C4-2B (cell line): ENCODE data around the gene RAB26.

Source experiments
- ZFX ChIP-seq: fragments of 450-650 bp; IDR thresholded peaks from 2 replicates; pipeline ENCODE4 v1.6.1; 2017
- TF ChIP-seq, protein P1 (sequence below): fragments of 450-650 bp; conservative IDR thresholded peaks from 2 replicates; pipeline ENCODE4 v1.5.1; 2017; ENCODE audit warnings: mild to moderate bottlenecking

DNA sequence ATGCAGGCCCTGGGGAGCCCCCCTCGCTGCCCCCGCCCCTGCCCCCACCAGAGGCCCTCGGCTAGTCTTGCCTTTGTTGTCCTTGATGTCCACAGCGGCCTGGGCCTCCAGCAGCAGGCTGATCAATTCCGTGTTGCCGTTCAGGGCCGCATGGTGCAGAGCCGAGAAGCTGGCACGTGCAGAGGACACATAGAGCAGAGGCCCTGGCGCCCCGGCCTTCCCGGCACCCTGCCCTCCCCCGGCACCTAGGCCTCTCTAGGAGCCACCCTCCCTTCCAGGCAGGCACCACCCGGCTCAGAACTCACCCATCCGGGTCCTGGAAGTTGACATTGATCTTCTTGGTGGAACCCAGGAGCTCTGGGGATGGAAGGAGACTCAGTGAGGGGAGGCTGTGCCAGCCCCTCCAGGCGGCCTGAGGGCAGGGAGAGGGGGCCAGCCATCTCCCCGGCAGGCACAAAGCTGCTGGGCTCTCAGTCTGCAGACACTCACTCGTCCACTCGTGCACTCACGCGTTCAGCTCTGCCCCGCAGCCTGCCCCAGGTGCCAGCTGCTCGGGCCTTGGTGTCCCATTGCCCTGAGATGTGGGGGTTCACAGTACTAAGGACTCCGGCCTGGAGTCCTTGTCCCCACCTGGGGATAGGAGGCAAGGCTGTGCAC lies 41.7 kb downstream of the RAB26 start:
- TF ChIP-seq, protein P1, sequence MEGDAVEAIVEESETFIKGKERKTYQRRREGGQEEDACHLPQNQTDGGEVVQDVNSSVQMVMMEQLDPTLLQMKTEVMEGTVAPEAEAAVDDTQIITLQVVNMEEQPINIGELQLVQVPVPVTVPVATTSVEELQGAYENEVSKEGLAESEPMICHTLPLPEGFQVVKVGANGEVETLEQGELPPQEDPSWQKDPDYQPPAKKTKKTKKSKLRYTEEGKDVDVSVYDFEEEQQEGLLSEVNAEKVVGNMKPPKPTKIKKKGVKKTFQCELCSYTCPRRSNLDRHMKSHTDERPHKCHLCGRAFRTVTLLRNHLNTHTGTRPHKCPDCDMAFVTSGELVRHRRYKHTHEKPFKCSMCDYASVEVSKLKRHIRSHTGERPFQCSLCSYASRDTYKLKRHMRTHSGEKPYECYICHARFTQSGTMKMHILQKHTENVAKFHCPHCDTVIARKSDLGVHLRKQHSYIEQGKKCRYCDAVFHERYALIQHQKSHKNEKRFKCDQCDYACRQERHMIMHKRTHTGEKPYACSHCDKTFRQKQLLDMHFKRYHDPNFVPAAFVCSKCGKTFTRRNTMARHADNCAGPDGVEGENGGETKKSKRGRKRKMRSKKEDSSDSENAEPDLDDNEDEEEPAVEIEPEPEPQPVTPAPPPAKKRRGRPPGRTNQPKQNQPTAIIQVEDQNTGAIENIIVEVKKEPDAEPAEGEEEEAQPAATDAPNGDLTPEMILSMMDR: no peak
- TF ChIP-seq ZFX: no peak
